Type B pancreatic cell (in vitro differentiated cells): ENCODE data around the gene XPO4. TPM values are rescaled to one million over a fixed set of nuclear protein-coding genes. Genes with fewer than 3 reads are reported as not detected.
"Not testable (repeated sequence)": the region's sequence is repeated elsewhere in the genome, so short reads cannot be mapped to it uniquely, and the experiment has no call there.

Source experiments
- DNase-seq: peaks from one replicate; pipeline ENCODE4 v3.0.0; 2021; ENCODE audit warnings: mixed read lengths; ENCODE audit not compliant: unreplicated experiment; ENCODE audit errors: extremely low spot score
- H3K27ac Mint-ChIP-seq: 2 replicates; pipeline ENCODE4 v1.8.0; 2021; ENCODE audit warnings: mild to moderate bottlenecking, mixed read lengths
- H3K27me3 Mint-ChIP-seq: 2 replicates; pipeline ENCODE4 v1.8.0; 2021; ENCODE audit warnings: mixed read lengths
- H3K36me3 Mint-ChIP-seq: 2 replicates; pipeline ENCODE4 v1.8.0; 2021; ENCODE audit warnings: mixed read lengths
- H3K4me1 Mint-ChIP-seq: one replicate; pipeline ENCODE4 v1.8.0; 2021; ENCODE audit warnings: mixed read lengths; ENCODE audit not compliant: unreplicated experiment
- H3K4me3 Mint-ChIP-seq: 2 replicates; pipeline ENCODE4 v1.8.0; 2021; ENCODE audit warnings: mild to moderate bottlenecking, mixed read lengths
- H3K9me3 Mint-ChIP-seq: 2 replicates; pipeline ENCODE4 v1.8.0; 2021; ENCODE audit warnings: mixed read lengths
- CTCF ChIP-seq: fragments of 200-600 bp; sonication (generic); conservative IDR thresholded peaks from 2 replicates; pipeline ENCODE4 v1.5.0; 2021; ENCODE audit warnings: antibody characterized with exemption, mild to moderate bottlenecking
- total RNA-seq: library from RNA; stranded (reverse); gene quantifications from 2 replicates; pipeline ENCODE4 v1.2.1, GENCODE V29; 2021; ENCODE audit warnings: low replicate concordance

XPO4 gene
- total RNA-seq, 1 donor from 2014 or later: 23.1 TPM

- H3K4me1 Mint-ChIP-seq: peaks cover 6% of the 10 kb centered on the region
- H3K27me3 Mint-ChIP-seq: no peaks in the 10 kb centered on the region
- TF ChIP-seq CTCF: no peak
- no peak overlapping the region for H3K27ac Mint-ChIP-seq
- H3K4me3 Mint-ChIP-seq: no peak overlapping the region
- no peaks in the 10 kb centered on the region for H3K9me3 Mint-ChIP-seq
- DNase-seq: no peak
- no peaks in the 10 kb centered on the region for H3K36me3 Mint-ChIP-seq
These were observed 19.0 kb upstream of the XPO4 start for GRCh38 chr13:20921572-20921971.

GRCh38 chr13:20915676-20916075 lies 13.1 kb upstream of the XPO4 start:
- not testable (repeated sequence) for H3K36me3 Mint-ChIP-seq, H3K4me3 Mint-ChIP-seq, H3K9me3 Mint-ChIP-seq, DNase-seq, H3K4me1 Mint-ChIP-seq, H3K27me3 Mint-ChIP-seq, H3K27ac Mint-ChIP-seq

GRCh38 chr13:20911037-20911436 lies 8.5 kb upstream of the XPO4 start:
- Mint-ChIP-seq H3K9me3 (no peaks in the 10 kb centered on the region), H3K27ac (no peak overlapping the region), H3K27me3 (peaks cover 6% of the 10 kb centered on the region), H3K4me3 (no peak overlapping the region), H3K36me3 (no peaks in the 10 kb centered on the region), H3K4me1 (no peaks in the 10 kb centered on the region)
- no peak for TF ChIP-seq CTCF
- DNase-seq: no peak

GRCh38 chr13:20908714-20909497 lies 6.4 kb upstream of the XPO4 start:
- H3K27me3 Mint-ChIP-seq: peaks cover 6% of the 10 kb centered on the region
- H3K27ac Mint-ChIP-seq: no peak overlapping the region
- no peaks in the 10 kb centered on the region for H3K4me1 Mint-ChIP-seq
- TF ChIP-seq CTCF: no peak
- no peak for DNase-seq
- no peaks in the 10 kb centered on the region for H3K9me3 Mint-ChIP-seq
- H3K36me3 Mint-ChIP-seq: no peaks in the 10 kb centered on the region
- no peak overlapping the region for H3K4me3 Mint-ChIP-seq

- H3K27me3 Mint-ChIP-seq: peaks cover 6% of the 10 kb centered on the region
- H3K36me3 Mint-ChIP-seq: no peaks in the 10 kb centered on the region
- no peaks in the 10 kb centered on the region for H3K9me3 Mint-ChIP-seq
- H3K27ac Mint-ChIP-seq: no peak overlapping the region
- no peak for TF ChIP-seq CTCF
- no peak overlapping the region for H3K4me3 Mint-ChIP-seq
- H3K4me1 Mint-ChIP-seq: peaks cover 13% of the 10 kb centered on the region
- no peak for DNase-seq
These were observed 2.4 kb upstream of the XPO4 start for GRCh38 chr13:20904908-20905307.

- no peaks in the 10 kb centered on the region for H3K27me3 Mint-ChIP-seq
- H3K27ac Mint-ChIP-seq: peak overlapping the region; percentile 99
- H3K4me3 Mint-ChIP-seq: peak overlapping the region; percentile 98
- H3K36me3 Mint-ChIP-seq: peaks cover 3% of the 10 kb centered on the region
- TF ChIP-seq CTCF: peak; percentile 13
- no peaks in the 10 kb centered on the region for H3K9me3 Mint-ChIP-seq
- peaks cover 13% of the 10 kb centered on the region for H3K4me1 Mint-ChIP-seq
- no peak for DNase-seq
These were observed 574 bp upstream of the XPO4 start for GRCh38 chr13:20903164-20903475.
